K562 (cell line): ENCODE results near the gene KIF5A. TPM values are rescaled to one million over a fixed set of nuclear protein-coding genes. Genes with fewer than 3 reads are reported as not detected.
A peak's percentile ranks its signal among the peaks of the same experiment; 100 is the strongest.

ENCODE experiments used
- ARNT ChIP-seq, 2 experiments: fragments of 450-650 bp; IDR thresholded peaks; 2 replicates each; pipeline ENCODE4 v1.6.1; 2016; ENCODE audit warnings: mild to moderate bottlenecking in 1 of 2
- BHLHE40 ChIP-seq: IDR thresholded peaks from 2 replicates; pipeline ENCODE4 v1.6.1; 2011; ENCODE audit warnings: low read length, improper control_type of control experiment
- EGR1 ChIP-seq: fragments of 450-650 bp; conservative IDR thresholded peaks from 2 replicates; pipeline ENCODE4 v1.6.1; 2017; ENCODE audit warnings: mild to moderate bottlenecking
- ESRRA ChIP-seq: fragments of 450-650 bp; IDR thresholded peaks from 2 replicates; pipeline ENCODE4 v1.6.1; 2014; ENCODE audit warnings: low read depth, mild to moderate bottlenecking, moderate library complexity, borderline replicate concordance
- HDAC2 ChIP-seq: fragments of 450-650 bp; IDR thresholded peaks from 2 replicates; pipeline ENCODE4 v1.6.1; 2016; ENCODE audit warnings: mild to moderate bottlenecking
- HDAC6 ChIP-seq: IDR thresholded peaks from 2 replicates; pipeline ENCODE4 v1.6.1; 2012; ENCODE audit warnings: low read depth, mild to moderate bottlenecking, control low read depth, inconsistent platforms, low read length, moderate library complexity
- MTA3 ChIP-seq: fragments of 450-650 bp; formaldehyde crosslinking; IDR thresholded peaks from 2 replicates; pipeline ENCODE4 v1.6.1; 2017; ENCODE audit warnings: mild to moderate bottlenecking, borderline replicate concordance
- NONO ChIP-seq, 2 experiments: fragments of 200-400 bp in 1 of 2; fragments of 450-650 bp in 1 of 2; formaldehyde crosslinking in 1 of 2; IDR thresholded peaks; 2 replicates each; pipeline ENCODE4 v1.6.1; 2017; ENCODE audit warnings: low read depth in 2 of 2, mild to moderate bottlenecking in 2 of 2, moderate library complexity in 2 of 2, low read length in 1 of 2
- PHF21A ChIP-seq: fragments of 450-650 bp; IDR thresholded peaks from 2 replicates; pipeline ENCODE4 v1.6.1; 2017; ENCODE audit warnings: low read depth, borderline replicate concordance
- RAD21 ChIP-seq, 2 experiments: fragments of 250-450 bp in 1 of 2; fragments of 450-650 bp in 1 of 2; sonication (Bioruptor Pico) in 1 of 2; formaldehyde crosslinking in 1 of 2; IDR thresholded peaks in 1 of 2; conservative IDR thresholded peaks in 1 of 2; 2 replicates each; pipeline versions ENCODE4 v1.4.0 to v1.8.0; 2020 to 2022; ENCODE audit warnings: mild to moderate bottlenecking in 2 of 2, moderate library complexity in 1 of 2
- RBM17 ChIP-seq: fragments of 200-400 bp; formaldehyde crosslinking; IDR thresholded peaks from 2 replicates; pipeline ENCODE4 v1.6.1; 2017; ENCODE audit warnings: low read depth, mild to moderate bottlenecking, low read length, borderline replicate concordance
- SIN3A ChIP-seq, 2 experiments: fragments of 150-350 bp in 1 of 2; IDR thresholded peaks; 2 replicates each; pipeline ENCODE4 v1.6.1; 2011 to 2016; ENCODE audit warnings: borderline replicate concordance in 2 of 2, low read depth in 2 of 2, low read length in 2 of 2, mild to moderate bottlenecking in 2 of 2, moderate library complexity in 2 of 2; ENCODE audit not compliant: control insufficient read depth in 1 of 2
- TCF7 ChIP-seq: sonication (generic); IDR thresholded peaks from 2 replicates; pipeline ENCODE4 v1.6.1; 2016; ENCODE audit warnings: antibody characterized with exemption, borderline replicate concordance
- YY1 ChIP-seq, 3 experiments: IDR thresholded peaks; 2 replicates each; pipeline ENCODE4 v1.6.1; 2011; ENCODE audit warnings: low read length in 2 of 3, mild to moderate bottlenecking in 2 of 3, moderate library complexity in 2 of 3, borderline replicate concordance in 1 of 3, control low read depth in 1 of 3, low read depth in 1 of 3; ENCODE audit not compliant: insufficient read depth in 3 of 3, insufficient replicate concordance in 2 of 3, control insufficient read depth in 1 of 3, insufficient read length in 1 of 3; ENCODE audit errors: extremely low read depth in 1 of 3
- ZBTB43 ChIP-seq: sonication (generic); formaldehyde crosslinking; IDR thresholded peaks from 2 replicates; pipeline ENCODE4 v1.8.0; 2023; ENCODE audit warnings: mild to moderate bottlenecking, missing genetic modification reagents
- ZNF384 ChIP-seq: IDR thresholded peaks from 2 replicates; pipeline ENCODE4 v1.6.1; 2012; ENCODE audit warnings: low read depth, low read length, improper control_type of control experiment
- polyA plus RNA-seq, 8 experiments: library from polyadenylated mRNA; depleted of rRNA in 4 of 8; stranded (reverse) in 5 of 8; unstranded in 3 of 8; fragments of >200 nt; fragmentation: Nextera tagmentation in 2 of 8; fragmentation: Illumina TruSeq in 1 of 8; extraction: Ambion mirVana in 2 of 8; extraction: Trizol in 1 of 8; gene quantifications; 2 replicates each; pipeline versions ENCODE4 v1.2.1 to v1.2.3, GENCODE V29; 2011 to 2014; ENCODE audit warnings: inconsistent platforms in 1 of 8, missing spikeins in 1 of 8
- total RNA-seq, 7 experiments: library from RNA; depleted of rRNA in 6 of 7; stranded (reverse); fragments of >200 nt in 6 of 7; fragmentation: Illumina TruSeq in 2 of 7; extraction: Trizol in 2 of 7; gene quantifications; 2 replicates each; pipeline versions ENCODE4 v1.2.1 to v1.2.3, GENCODE V29; 2011 to 2021; ENCODE audit warnings: low replicate concordance in 1 of 7
- TF ChIP-seq, protein P1 (sequence below): IDR thresholded peaks from 2 replicates; pipeline ENCODE4 v1.6.1; 2011; ENCODE audit warnings: borderline replicate concordance, low read depth, mild to moderate bottlenecking, moderate library complexity, low read length; ENCODE audit not compliant: insufficient read depth, poor library complexity, severe bottlenecking
- TF ChIP-seq, protein P2 (sequence below), 2 experiments: fragments of 250-450 bp in 1 of 2; fragments of 450-650 bp in 1 of 2; sonication (Bioruptor Pico) in 1 of 2; IDR thresholded peaks; 2 replicates each; pipeline versions ENCODE4 v1.6.1 to v1.8.0; 2016 to 2021; ENCODE audit warnings: mild to moderate bottlenecking in 2 of 2, moderate library complexity in 2 of 2, missing compliant biosample characterization in 1 of 2, missing genetic modification characterization in 1 of 2
- TF ChIP-seq, protein P3 (sequence below): fragments of 200-800 bp; sonication (Bioruptor generic); IDR thresholded peaks from 2 replicates; pipeline ENCODE4 v1.6.1; 2017; ENCODE audit warnings: missing genetic modification characterization, missing compliant biosample characterization

Gene KIF5A
- total and polyA plus RNA-seq, 9 of the 15 experiments (the other 6 are each of a cell fraction or from before 2014, with no cell fraction given): 3.4 to 17.7 (median 8.0) TPM

GRCh38 chr12:57632958-57633840 lies 83.4 kb downstream of the KIF5A start, which contains the start of gene B4GALNT1 (continued):
- TF ChIP-seq, protein P1, sequence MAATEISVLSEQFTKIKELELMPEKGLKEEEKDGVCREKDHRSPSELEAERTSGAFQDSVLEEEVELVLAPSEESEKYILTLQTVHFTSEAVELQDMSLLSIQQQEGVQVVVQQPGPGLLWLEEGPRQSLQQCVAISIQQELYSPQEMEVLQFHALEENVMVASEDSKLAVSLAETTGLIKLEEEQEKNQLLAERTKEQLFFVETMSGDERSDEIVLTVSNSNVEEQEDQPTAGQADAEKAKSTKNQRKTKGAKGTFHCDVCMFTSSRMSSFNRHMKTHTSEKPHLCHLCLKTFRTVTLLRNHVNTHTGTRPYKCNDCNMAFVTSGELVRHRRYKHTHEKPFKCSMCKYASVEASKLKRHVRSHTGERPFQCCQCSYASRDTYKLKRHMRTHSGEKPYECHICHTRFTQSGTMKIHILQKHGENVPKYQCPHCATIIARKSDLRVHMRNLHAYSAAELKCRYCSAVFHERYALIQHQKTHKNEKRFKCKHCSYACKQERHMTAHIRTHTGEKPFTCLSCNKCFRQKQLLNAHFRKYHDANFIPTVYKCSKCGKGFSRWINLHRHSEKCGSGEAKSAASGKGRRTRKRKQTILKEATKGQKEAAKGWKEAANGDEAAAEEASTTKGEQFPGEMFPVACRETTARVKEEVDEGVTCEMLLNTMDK: peak; percentile 65
- TF ChIP-seq RAD21 (CRISPR knock-in tag; conservative IDR thresholded peaks at IDR 0.05 in 1 of 2, IDR thresholded peaks at IDR 0.05 in 1 of 2) (peak; percentile 66 to 77), ESRRA (peak; percentile 67; the same call in 1 of the 2 replicates), TCF7 (no peak), MTA3 (peak; percentile 37; the same call in 1 of the 2 replicates), BHLHE40 (peak; percentile 45; the same call in 1 of the 2 replicates), SIN3A (IDR thresholded peaks at IDR 0.05; ENCODE audit: borderline replicate concordance in 2 of 2, control insufficient read depth in 1 of 2, low read depth in 2 of 2, low read length in 2 of 2) (peak; percentile 39 to 54; a peak in 2 of 4 replicates), HDAC6 (no peak), YY1 (IDR thresholded peaks at IDR 0.05; ENCODE audit: borderline replicate concordance in 1 of 3, control insufficient read depth in 1 of 3, extremely low read depth in 1 of 3, insufficient read depth in 3 of 3, insufficient read length in 1 of 3, insufficient replicate concordance in 2 of 3, low read depth in 1 of 3, low read length in 2 of 3) (peak in 2 of 3 experiments; percentile 54 to 62), RBM17 (no peak), HDAC2 (no peak), EGR1 (peak; percentile 69), NONO (IDR thresholded peaks at IDR 0.05; ENCODE audit: low read depth in 2 of 2, low read length in 1 of 2) (peak in 1 of 2 experiments; percentile 67; a peak in 1 of 4 replicates), ZNF384 (0 out of 2 replicates have a peak, but pooled peaks have one; percentile 33), ZBTB43 (no peak), ARNT (IDR thresholded peaks at IDR 0.05) (no peak), PHF21A (peak; percentile 13; the same call in 1 of the 2 replicates)
- TF ChIP-seq, protein P2, sequence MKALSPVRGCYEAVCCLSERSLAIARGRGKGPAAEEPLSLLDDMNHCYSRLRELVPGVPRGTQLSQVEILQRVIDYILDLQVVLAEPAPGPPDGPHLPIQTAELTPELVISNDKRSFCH (CRISPR knock-in tag; IDR thresholded peaks at IDR 0.05): no peak
- TF ChIP-seq, protein P2 (tag; IDR thresholded peaks at IDR 0.05): 0 out of 2 replicates have a peak, but pooled peaks have one; percentile 21
- TF ChIP-seq, protein P3, sequence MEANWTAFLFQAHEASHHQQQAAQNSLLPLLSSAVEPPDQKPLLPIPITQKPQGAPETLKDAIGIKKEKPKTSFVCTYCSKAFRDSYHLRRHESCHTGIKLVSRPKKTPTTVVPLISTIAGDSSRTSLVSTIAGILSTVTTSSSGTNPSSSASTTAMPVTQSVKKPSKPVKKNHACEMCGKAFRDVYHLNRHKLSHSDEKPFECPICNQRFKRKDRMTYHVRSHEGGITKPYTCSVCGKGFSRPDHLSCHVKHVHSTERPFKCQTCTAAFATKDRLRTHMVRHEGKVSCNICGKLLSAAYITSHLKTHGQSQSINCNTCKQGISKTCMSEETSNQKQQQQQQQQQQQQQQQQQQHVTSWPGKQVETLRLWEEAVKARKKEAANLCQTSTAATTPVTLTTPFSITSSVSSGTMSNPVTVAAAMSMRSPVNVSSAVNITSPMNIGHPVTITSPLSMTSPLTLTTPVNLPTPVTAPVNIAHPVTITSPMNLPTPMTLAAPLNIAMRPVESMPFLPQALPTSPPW (CRISPR knock-in tag): peak; percentile 36
